SH-SY5Y (cell line): ENCODE results near the gene GTF2IRD1.

ENCODE experiments used
- GATA2 ChIP-seq: IDR thresholded peaks from 2 replicates; pipeline ENCODE4 v1.6.1; 2011; ENCODE audit warnings: mild to moderate bottlenecking, low read depth, low read length
- GATA3 ChIP-seq: IDR thresholded peaks from 2 replicates; pipeline ENCODE4 v1.6.1; 2011; ENCODE audit warnings: low read depth, mild to moderate bottlenecking, low read length, moderate library complexity

- TF ChIP-seq GATA3: no peak
- TF ChIP-seq GATA2: no peak
Observed at GRCh38 chr7:74526780-74527179, 73.1 kb downstream of the GTF2IRD1 start.
